ENCODE data around the gene KLHL29. TPM values are rescaled to one million over a fixed set of nuclear protein-coding genes. Genes with fewer than 3 reads are reported as not detected.

The KLHL29 gene
- polyA plus RNA-seq, 1 of the 3 experiments (the other 2 are of a cell fraction) = 4.6 TPM

DNA sequence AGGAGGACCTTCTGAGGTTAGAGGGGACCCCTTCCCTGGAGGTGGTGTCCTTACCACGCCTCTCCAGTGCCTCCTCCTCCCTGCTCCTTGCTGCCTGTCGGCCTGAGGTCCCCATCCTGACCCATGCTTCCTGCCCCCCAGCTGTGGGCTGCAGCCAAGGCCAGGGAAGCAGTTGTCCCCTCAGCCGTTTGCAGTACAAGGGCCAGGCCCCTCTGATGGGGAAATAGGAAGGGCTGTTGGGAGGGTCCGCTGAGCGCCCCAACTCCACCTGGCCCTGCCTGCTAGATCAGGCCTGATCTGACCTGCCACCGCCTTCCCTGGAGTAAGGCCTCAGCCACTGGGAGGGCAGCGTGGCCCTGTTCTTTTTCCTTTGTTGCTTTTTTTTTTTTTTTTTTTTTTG lies 219.8 kb downstream of the KLHL29 start:
- no peaks in the 10 kb centered on the region for H3K36me3 ChIP-seq (replicated peaks in 1 of 2; ENCODE audit: control insufficient read depth in 1 of 2, insufficient read depth in 2 of 2, low read length in 1 of 2)
- TF ChIP-seq ELF1 (IDR thresholded peaks at IDR 0.05) (no peak), NRF1 (IDR thresholded peaks at IDR 0.05; ENCODE audit: low read depth, low read length) (no peak), JUND (IDR thresholded peaks at IDR 0.05) (no peak), TCF12 (IDR thresholded peaks at IDR 0.05) (no peak)
- TF ChIP-seq, protein P1, sequence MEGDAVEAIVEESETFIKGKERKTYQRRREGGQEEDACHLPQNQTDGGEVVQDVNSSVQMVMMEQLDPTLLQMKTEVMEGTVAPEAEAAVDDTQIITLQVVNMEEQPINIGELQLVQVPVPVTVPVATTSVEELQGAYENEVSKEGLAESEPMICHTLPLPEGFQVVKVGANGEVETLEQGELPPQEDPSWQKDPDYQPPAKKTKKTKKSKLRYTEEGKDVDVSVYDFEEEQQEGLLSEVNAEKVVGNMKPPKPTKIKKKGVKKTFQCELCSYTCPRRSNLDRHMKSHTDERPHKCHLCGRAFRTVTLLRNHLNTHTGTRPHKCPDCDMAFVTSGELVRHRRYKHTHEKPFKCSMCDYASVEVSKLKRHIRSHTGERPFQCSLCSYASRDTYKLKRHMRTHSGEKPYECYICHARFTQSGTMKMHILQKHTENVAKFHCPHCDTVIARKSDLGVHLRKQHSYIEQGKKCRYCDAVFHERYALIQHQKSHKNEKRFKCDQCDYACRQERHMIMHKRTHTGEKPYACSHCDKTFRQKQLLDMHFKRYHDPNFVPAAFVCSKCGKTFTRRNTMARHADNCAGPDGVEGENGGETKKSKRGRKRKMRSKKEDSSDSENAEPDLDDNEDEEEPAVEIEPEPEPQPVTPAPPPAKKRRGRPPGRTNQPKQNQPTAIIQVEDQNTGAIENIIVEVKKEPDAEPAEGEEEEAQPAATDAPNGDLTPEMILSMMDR (IDR thresholded peaks at IDR 0.05) = no peak
- WGBS (ENCODE audit: low lambda C conversion rate) = 90% methylated on average over 7 of the region's 7 CpGs
- no peak overlapping the region for H3K4me2 ChIP-seq
- ChIA-PET CTCF (no interaction called here), POLR2A (no interaction called here)
- H3K79me2 ChIP-seq (ENCODE audit: insufficient read depth) = no peaks in the 10 kb centered on the region
- no peaks in the 10 kb centered on the region for H3K9me2 ChIP-seq
- peaks cover 3% of the 10 kb centered on the region; the same call in 1 of the 2 replicates for H3K9me3 ChIP-seq
- no peak overlapping the region for H2AFZ ChIP-seq (ENCODE audit: low read depth)
- no peak overlapping the region for H3K27ac ChIP-seq (ENCODE audit: low read depth in 2 of 2, low read length in 1 of 2)
- no peak for DNase-seq
- no peaks in the 10 kb centered on the region for H3F3A ChIP-seq (replicated peaks; ENCODE audit: insufficient read depth)
- peaks cover 6 to 12% of the 10 kb centered on the region in 2 experiments; a peak in 3 of 4 replicates for H3K4me1 ChIP-seq (ENCODE audit: control insufficient read depth in 1 of 2, insufficient read depth in 2 of 2, low read depth in 1 of 2, low read length in 1 of 2)
- no peaks in the 10 kb centered on the region for H3K27me3 ChIP-seq (ENCODE audit: insufficient read depth)
- H3K4me3 ChIP-seq (ENCODE audit: low read depth in 2 of 2, low read length in 1 of 2) = no peak overlapping the region
- no peaks in the 10 kb centered on the region for H4K20me1 ChIP-seq (ENCODE audit: insufficient read depth)
- H3K9ac ChIP-seq = no peak overlapping the region

DNA sequence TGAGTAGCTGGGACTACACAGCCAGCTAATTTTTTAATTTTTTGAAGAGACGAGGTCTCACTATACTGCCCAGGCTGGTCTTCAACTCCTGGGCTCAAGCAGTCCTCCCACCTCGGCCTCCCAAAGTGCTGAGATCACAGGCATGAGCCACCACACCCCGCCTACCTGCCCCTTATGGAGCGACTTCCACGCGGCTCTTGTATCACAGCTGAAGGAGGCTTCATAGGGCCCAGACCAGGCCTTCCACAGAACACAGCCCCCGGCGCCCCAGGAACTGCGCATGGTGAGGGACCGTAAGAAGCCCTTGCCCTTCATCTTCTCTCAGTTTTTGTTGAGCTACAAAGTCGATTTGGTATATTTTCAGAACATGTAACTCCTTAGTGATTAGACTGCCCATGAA lies 220.3 kb downstream of the KLHL29 start:
- no peaks in the 10 kb centered on the region for H4K20me1 ChIP-seq (ENCODE audit: insufficient read depth)
- no peaks in the 10 kb centered on the region for H3K9me2 ChIP-seq
- peaks cover 4 to 12% of the 10 kb centered on the region in 2 experiments; a peak in 3 of 4 replicates for H3K4me1 ChIP-seq (ENCODE audit: control insufficient read depth in 1 of 2, insufficient read depth in 2 of 2, low read depth in 1 of 2, low read length in 1 of 2)
- no peak overlapping the region for H3K4me3 ChIP-seq (ENCODE audit: low read depth in 2 of 2, low read length in 1 of 2)
- ChIA-PET CTCF (no interaction called here), POLR2A (no interaction called here)
- no peak overlapping the region for H3K27ac ChIP-seq (ENCODE audit: low read depth in 2 of 2, low read length in 1 of 2)
- H3K27me3 ChIP-seq (ENCODE audit: insufficient read depth) = no peaks in the 10 kb centered on the region
- WGBS (ENCODE audit: low lambda C conversion rate) = 89% methylated on average over 11 of the region's 11 CpGs
- no peak overlapping the region for H3K9ac ChIP-seq
- H3K4me2 ChIP-seq = no peak overlapping the region
- H3K79me2 ChIP-seq (ENCODE audit: insufficient read depth) = no peaks in the 10 kb centered on the region
- H3K36me3 ChIP-seq (replicated peaks in 1 of 2; ENCODE audit: control insufficient read depth in 1 of 2, insufficient read depth in 2 of 2, low read length in 1 of 2) = no peaks in the 10 kb centered on the region
- TF ChIP-seq NFIC (IDR thresholded peaks at IDR 0.05; ENCODE audit: borderline replicate concordance) = no peak
- no peak for TF ChIP-seq YY1 (IDR thresholded peaks at IDR 0.05; ENCODE audit: low read depth)
- no peak for TF ChIP-seq EP300 (IDR thresholded peaks at IDR 0.05; ENCODE audit: borderline replicate concordance in 1 of 2, low read depth in 1 of 2, low read length in 1 of 2)
- no peak for TF ChIP-seq RXRA (IDR thresholded peaks at IDR 0.05; ENCODE audit: borderline replicate concordance, low read depth)
- TF ChIP-seq, protein P2, sequence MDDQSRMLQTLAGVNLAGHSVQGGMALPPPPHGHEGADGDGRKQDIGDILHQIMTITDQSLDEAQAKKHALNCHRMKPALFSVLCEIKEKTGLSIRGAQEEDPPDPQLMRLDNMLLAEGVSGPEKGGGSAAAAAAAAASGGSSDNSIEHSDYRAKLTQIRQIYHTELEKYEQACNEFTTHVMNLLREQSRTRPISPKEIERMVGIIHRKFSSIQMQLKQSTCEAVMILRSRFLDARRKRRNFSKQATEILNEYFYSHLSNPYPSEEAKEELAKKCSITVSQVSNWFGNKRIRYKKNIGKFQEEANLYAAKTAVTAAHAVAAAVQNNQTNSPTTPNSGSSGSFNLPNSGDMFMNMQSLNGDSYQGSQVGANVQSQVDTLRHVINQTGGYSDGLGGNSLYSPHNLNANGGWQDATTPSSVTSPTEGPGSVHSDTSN (IDR thresholded peaks at IDR 0.05) = no peak
- TF ChIP-seq FOXM1 (IDR thresholded peaks at IDR 0.05; ENCODE audit: low read depth) = no peak
- TF ChIP-seq CHD2 (IDR thresholded peaks at IDR 0.05; ENCODE audit: low read length, partially characterized antibody) = no peak
- TF ChIP-seq, protein P3, sequence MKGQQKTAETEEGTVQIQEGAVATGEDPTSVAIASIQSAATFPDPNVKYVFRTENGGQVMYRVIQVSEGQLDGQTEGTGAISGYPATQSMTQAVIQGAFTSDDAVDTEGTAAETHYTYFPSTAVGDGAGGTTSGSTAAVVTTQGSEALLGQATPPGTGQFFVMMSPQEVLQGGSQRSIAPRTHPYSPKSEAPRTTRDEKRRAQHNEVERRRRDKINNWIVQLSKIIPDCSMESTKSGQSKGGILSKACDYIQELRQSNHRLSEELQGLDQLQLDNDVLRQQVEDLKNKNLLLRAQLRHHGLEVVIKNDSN (IDR thresholded peaks at IDR 0.05; ENCODE audit: borderline replicate concordance, low read depth) = no peak
- TF ChIP-seq RAD21 (IDR thresholded peaks at IDR 0.05; ENCODE audit: low read length) = no peak
- no peak for TF ChIP-seq MXI1 (IDR thresholded peaks at IDR 0.05; ENCODE audit: low read depth, low read length)
- no peak for TF ChIP-seq FOSL2 (IDR thresholded peaks at IDR 0.05; ENCODE audit: borderline replicate concordance, low read depth)
- TF ChIP-seq ELF1 (IDR thresholded peaks at IDR 0.05) = no peak
- TF ChIP-seq EZH2phosphoT487 (IDR thresholded peaks at IDR 0.05; ENCODE audit: borderline replicate concordance, low read depth) = no peak
- no peak for TF ChIP-seq TAF1 (IDR thresholded peaks at IDR 0.05; ENCODE audit: borderline replicate concordance, low read depth, low read length)
- no peaks in the 10 kb centered on the region for H3F3A ChIP-seq (replicated peaks; ENCODE audit: insufficient read depth)
- H3K9me3 ChIP-seq = peaks cover 3% of the 10 kb centered on the region; the same call in 1 of the 2 replicates
- H2AFZ ChIP-seq (ENCODE audit: low read depth) = no peak overlapping the region
- DNase-seq = no peak

All from SK-N-SH (cell line).